ENCODE results near the gene TMEM179. TPM values are rescaled to one million over a fixed set of nuclear protein-coding genes. Genes with fewer than 3 reads are reported as not detected.

TMEM179 gene
- total RNA-seq, 1 experiment from 2014 or later = 11.4 TPM

DNA sequence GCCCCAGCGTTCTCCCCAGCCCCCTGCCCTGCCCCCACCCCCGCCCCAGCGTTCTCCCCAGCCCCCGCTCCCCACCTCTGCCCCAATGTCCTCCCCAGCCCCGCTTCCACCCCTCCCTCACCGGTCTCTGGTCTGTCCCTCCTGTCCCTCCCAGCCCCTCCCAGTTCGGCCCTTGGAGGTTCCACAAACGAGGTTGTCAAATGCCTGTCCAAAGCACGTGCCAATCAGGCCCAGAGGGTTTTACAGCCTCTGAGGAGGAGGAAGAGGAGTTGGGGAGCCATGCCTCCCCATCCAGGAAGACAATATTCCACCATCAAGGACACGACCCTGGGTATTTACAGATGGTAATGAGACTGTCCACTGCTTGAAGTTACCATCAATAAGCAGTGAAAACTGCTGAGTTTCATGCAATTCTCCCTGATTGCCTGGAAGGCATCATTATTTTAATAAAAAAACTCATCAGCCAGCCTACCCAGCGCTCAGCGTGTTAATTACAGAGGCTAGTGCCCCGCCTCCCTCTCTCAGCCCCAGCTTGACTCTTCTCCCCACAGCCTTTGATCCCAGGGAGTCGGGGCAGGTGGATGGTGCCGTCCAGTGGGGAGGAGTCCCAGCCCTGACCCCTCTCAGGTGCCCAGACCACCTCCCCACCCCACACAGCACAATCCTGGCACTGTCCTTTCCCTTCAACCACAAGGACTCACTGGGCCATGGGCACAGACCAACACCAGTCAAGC, 55.6 kb downstream of the TMEM179 start:
- TF ChIP-seq, protein P1, sequence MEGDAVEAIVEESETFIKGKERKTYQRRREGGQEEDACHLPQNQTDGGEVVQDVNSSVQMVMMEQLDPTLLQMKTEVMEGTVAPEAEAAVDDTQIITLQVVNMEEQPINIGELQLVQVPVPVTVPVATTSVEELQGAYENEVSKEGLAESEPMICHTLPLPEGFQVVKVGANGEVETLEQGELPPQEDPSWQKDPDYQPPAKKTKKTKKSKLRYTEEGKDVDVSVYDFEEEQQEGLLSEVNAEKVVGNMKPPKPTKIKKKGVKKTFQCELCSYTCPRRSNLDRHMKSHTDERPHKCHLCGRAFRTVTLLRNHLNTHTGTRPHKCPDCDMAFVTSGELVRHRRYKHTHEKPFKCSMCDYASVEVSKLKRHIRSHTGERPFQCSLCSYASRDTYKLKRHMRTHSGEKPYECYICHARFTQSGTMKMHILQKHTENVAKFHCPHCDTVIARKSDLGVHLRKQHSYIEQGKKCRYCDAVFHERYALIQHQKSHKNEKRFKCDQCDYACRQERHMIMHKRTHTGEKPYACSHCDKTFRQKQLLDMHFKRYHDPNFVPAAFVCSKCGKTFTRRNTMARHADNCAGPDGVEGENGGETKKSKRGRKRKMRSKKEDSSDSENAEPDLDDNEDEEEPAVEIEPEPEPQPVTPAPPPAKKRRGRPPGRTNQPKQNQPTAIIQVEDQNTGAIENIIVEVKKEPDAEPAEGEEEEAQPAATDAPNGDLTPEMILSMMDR (conservative IDR thresholded peaks at IDR 0.05) = no peak
- no peaks in the 10 kb centered on the region for H3K9me3 ChIP-seq (ENCODE audit: control insufficient read depth, low read depth, low read length)
- no peaks in the 10 kb centered on the region for H3K27me3 ChIP-seq (ENCODE audit: insufficient read depth, low read length)
- no peak overlapping the region for H3K14ac ChIP-seq (ENCODE audit: insufficient read depth, low read length)
- H2BK120ac ChIP-seq (ENCODE audit: low read depth, low read length, poor library complexity, severe bottlenecking) = no peak overlapping the region
- no peaks in the 10 kb centered on the region for H3K23me2 ChIP-seq (ENCODE audit: insufficient read length, low read depth, low read length, poor library complexity, severe bottlenecking)
- peaks cover 0 to 4% (median 0%) of the 10 kb centered on the region in 3 experiments; a peak in 1 of 7 replicates for H3K36me3 Mint-ChIP-seq (ENCODE audit: insufficient read depth in 1 of 3, low read depth in 3 of 3)
- peaks cover 0 to 6% of the 10 kb centered on the region in 2 experiments; a peak in 1 of 5 replicates for H3K9me3 Mint-ChIP-seq
- H3K9ac ChIP-seq (ENCODE audit: extremely low read depth, insufficient read length, low read length) = no peak overlapping the region
- H2BK15ac ChIP-seq (ENCODE audit: low read depth, low read length) = no peak overlapping the region
- H2BK5ac ChIP-seq (ENCODE audit: insufficient read length, low read length) = no peak overlapping the region
- no peak overlapping the region for H3K4ac ChIP-seq (ENCODE audit: low read depth, low read length)
- no peak overlapping the region for H3K4me2 ChIP-seq (ENCODE audit: insufficient read depth, insufficient read length, low read length)
- no peak overlapping the region for H3K18ac ChIP-seq (ENCODE audit: insufficient read length, low read depth, low read length)
- no peak overlapping the region for H3K23ac ChIP-seq (ENCODE audit: insufficient read length, low read depth, low read length)
- no peak overlapping the region for H2BK20ac ChIP-seq (ENCODE audit: low read depth, low read length, poor library complexity, severe bottlenecking)
- H3K79me2 ChIP-seq (ENCODE audit: insufficient read depth, low read length) = no peaks in the 10 kb centered on the region
- no CpG with 5 or more reads among the region's 15 CpGs for WGBS (ENCODE audit: extremely low coverage, insufficient read length, low lambda C conversion rate)
- H3K27me3 Mint-ChIP-seq (ENCODE audit: low read depth) = peaks cover 5% of the 10 kb centered on the region
- no peaks in the 10 kb centered on the region for H4K20me1 ChIP-seq (ENCODE audit: control insufficient read depth, insufficient read depth, insufficient read length)
- no peak overlapping the region for H3K27ac ChIP-seq (ENCODE audit: insufficient read length, low read depth, low read length)
- no peak overlapping the region for H4K8ac ChIP-seq (replicated peaks; ENCODE audit: insufficient read length, low read depth, low read length)
- no peak for DNase-seq
- H2BK12ac ChIP-seq (ENCODE audit: insufficient read length, low read depth, low read length) = no peak overlapping the region
- H4K91ac ChIP-seq (ENCODE audit: insufficient read length, low read depth, low read length) = no peak overlapping the region
- no peaks in the 10 kb centered on the region for H3K4me1 ChIP-seq (ENCODE audit: insufficient read depth, low read length)
- H2AFZ ChIP-seq (ENCODE audit: low read length) = no peak overlapping the region
- no peak overlapping the region for H3K56ac ChIP-seq (ENCODE audit: insufficient read length, low read depth, low read length)
- H3K79me1 ChIP-seq (ENCODE audit: insufficient read depth, low read depth, low read length, poor library complexity, severe bottlenecking) = no peaks in the 10 kb centered on the region
- no peak overlapping the region for H4K5ac ChIP-seq (ENCODE audit: insufficient read length, low read depth, low read length)
- no peak overlapping the region for H3T11ph ChIP-seq (ENCODE audit: low read length)
- H3K4me3 Mint-ChIP-seq = no peak overlapping the region
- H3K4me1 Mint-ChIP-seq = peaks cover 14% of the 10 kb centered on the region in 2 experiments
- H2AK5ac ChIP-seq (ENCODE audit: insufficient read length, low read length) = no peak overlapping the region
- H3K27ac Mint-ChIP-seq = no peak overlapping the region

All from H9 (cell line).